Suprapubic skin (tissue), 4 donors: ENCODE measurements around the gene CLEC4C. TPM values are rescaled to one million over a fixed set of nuclear protein-coding genes. Genes with fewer than 3 reads are reported as not detected.

Experiments used
- DNase-seq, 2 donors: peaks; one replicate each; pipeline ENCODE4 v3.0.0-alpha.2; 2019; ENCODE audit warnings: low spot score in 2 of 2
- H3K27ac ChIP-seq: fragments of 200-600 bp; sonication (generic); one replicate; pipeline ENCODE4 v1.5.1; 2019
- H3K27me3 ChIP-seq: fragments of 200-600 bp; sonication (generic); one replicate; pipeline ENCODE4 v1.5.1; 2019
- H3K36me3 ChIP-seq: fragments of 200-600 bp; sonication (generic); one replicate; pipeline ENCODE4 v1.5.1; 2019
- H3K4me1 ChIP-seq: fragments of 200-600 bp; sonication (generic); one replicate; pipeline ENCODE4 v1.5.1; 2019
- H3K4me3 ChIP-seq: fragments of 200-600 bp; sonication (generic); one replicate; pipeline ENCODE4 v1.5.1; 2019; ENCODE audit warnings: mild to moderate bottlenecking
- H3K9me3 ChIP-seq: fragments of 200-600 bp; sonication (generic); one replicate; pipeline ENCODE4 v1.5.1; 2019
- EP300 ChIP-seq: sonication (generic); formaldehyde crosslinking; IDR thresholded peaks from one replicate; pipeline ENCODE4 v1.6.1; 2017; ENCODE audit warnings: antibody characterized with exemption
- POLR2A ChIP-seq, 2 donors: fragments of 450-650 bp; IDR thresholded peaks; one replicate each; pipeline ENCODE4 v1.6.1; 2017; ENCODE audit warnings: antibody characterized with exemption in 2 of 2, mild to moderate bottlenecking in 2 of 2, moderate library complexity in 2 of 2
- POLR2AphosphoS5 ChIP-seq, 3 donors: sonication (generic); formaldehyde crosslinking; IDR thresholded peaks; one replicate each; pipeline ENCODE4 v1.6.1; 2017; ENCODE audit warnings: antibody characterized with exemption in 3 of 3
- WGBS: methylation state at CpG from one replicate; pipeline ENCODE4 v1.1.5; 2018; 5-methylcytosine and 5-hydroxymethylcytosine counted together
- total RNA-seq, 4 donors: library from RNA; depleted of rRNA; stranded (reverse); fragments of >200 nt; gene quantifications; one replicate each; pipeline ENCODE4 v1.1.0, GENCODE V29; 2016
- TF ChIP-seq, protein P1 (sequence below), 2 donors: fragments of 200-600 bp in 1 of 2; fragments of 450-650 bp in 1 of 2; sonication (generic) in 1 of 2; IDR thresholded peaks; one replicate each; pipeline ENCODE4 v1.5.1; 2016 to 2019; ENCODE audit warnings: antibody characterized with exemption in 2 of 2, mild to moderate bottlenecking in 1 of 2, moderate library complexity in 1 of 2

Gene CLEC4C
- total RNA-seq, 4 donors from 2014 or later = not detected

DNA sequence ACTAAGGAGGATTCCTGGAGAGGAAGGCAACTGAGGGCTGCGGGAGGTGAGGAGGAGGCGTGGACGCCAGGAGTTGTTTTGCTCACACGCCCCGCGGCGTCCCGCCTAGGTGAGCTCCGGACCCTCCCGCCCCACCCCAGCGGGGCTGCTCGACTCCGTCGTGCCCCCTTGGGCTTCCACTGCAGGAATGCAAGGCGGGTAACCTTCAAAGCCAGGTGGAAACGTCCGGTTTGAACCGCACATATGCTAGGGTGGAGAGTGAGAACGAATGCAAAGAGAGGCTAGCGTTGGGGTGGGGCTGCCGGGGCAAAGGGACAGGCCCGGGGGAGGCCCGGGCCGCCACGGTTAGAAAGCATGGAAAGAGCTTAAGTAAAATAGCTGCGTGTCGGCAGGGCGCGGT, 41.3 kb downstream of the CLEC4C start:
- DNase-seq = no peak
- H3K27ac ChIP-seq = no peak overlapping the region
- H3K4me1 ChIP-seq = no peaks in the 10 kb centered on the region
- 89% methylated on average over 29 of the region's 29 CpGs for WGBS
- H3K9me3 ChIP-seq = no peaks in the 10 kb centered on the region
- H3K4me3 ChIP-seq = no peak overlapping the region
- no peaks in the 10 kb centered on the region for H3K27me3 ChIP-seq
- no peaks in the 10 kb centered on the region for H3K36me3 ChIP-seq
- TF ChIP-seq POLR2AphosphoS5 (IDR thresholded peaks at IDR 0.05) (no peak), EP300 (no peak), POLR2A (IDR thresholded peaks at IDR 0.05) (no peak)
- TF ChIP-seq, protein P1, sequence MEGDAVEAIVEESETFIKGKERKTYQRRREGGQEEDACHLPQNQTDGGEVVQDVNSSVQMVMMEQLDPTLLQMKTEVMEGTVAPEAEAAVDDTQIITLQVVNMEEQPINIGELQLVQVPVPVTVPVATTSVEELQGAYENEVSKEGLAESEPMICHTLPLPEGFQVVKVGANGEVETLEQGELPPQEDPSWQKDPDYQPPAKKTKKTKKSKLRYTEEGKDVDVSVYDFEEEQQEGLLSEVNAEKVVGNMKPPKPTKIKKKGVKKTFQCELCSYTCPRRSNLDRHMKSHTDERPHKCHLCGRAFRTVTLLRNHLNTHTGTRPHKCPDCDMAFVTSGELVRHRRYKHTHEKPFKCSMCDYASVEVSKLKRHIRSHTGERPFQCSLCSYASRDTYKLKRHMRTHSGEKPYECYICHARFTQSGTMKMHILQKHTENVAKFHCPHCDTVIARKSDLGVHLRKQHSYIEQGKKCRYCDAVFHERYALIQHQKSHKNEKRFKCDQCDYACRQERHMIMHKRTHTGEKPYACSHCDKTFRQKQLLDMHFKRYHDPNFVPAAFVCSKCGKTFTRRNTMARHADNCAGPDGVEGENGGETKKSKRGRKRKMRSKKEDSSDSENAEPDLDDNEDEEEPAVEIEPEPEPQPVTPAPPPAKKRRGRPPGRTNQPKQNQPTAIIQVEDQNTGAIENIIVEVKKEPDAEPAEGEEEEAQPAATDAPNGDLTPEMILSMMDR (IDR thresholded peaks at IDR 0.05) = no peak

DNA sequence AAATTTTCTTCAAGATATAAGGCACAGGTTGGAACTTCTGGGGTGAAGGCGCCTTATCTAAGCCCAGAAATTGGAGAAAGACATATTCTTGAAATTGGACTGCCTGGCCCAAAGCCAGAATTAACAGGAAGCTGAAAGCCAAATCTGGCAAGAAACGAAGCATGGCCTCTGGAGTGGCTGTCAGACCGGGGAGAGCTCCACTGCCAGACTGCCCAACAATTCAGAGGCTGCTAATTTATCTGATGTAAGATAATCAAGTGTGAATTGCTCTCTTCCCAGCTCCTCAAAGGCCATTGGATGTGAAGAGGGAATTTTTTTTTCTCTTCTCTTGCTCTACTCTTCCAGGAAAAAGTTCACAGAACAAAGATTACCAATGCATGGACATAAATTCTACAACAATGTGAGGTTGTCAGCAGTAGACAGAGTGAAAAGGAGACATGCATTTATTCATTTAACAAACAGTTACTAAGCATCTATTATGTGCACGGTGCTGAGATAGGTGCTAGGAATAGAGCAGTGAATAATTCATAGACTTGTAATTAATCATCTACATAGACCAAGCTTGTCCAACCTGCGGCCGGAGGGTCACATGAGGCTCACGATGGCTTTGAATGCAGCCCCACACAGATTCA, 51.5 kb downstream of the CLEC4C start, which contains the start of gene GDF3:
Gene GDF3 (minus strand): TSS at position 210 of the 632 bp plus-strand sequence. CDS start 47 bp downstream, at position 163.
- no peak within 1 kb of the TSS for H3K4me3 ChIP-seq
- no peaks in the 10 kb centered on the region for H3K9me3 ChIP-seq

DNA sequence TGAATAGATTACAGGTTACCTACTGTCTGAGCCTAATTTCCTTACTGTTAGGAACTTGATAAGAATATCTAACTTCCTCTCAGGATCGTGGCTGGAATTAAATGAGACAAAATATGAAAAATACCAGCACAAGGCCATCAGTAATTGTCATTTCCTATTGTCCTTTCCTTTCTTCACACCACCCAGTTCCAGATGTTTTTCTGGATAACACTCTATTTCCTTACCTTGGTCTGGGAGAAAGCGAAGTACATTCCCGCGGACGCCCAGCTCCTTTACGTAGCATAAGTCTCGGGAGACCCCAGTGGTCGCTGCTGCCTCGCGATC, 52.0 kb downstream of the CLEC4C start:
- DNase-seq = no peak
- H3K27ac ChIP-seq = no peak overlapping the region
- TF ChIP-seq POLR2A (IDR thresholded peaks at IDR 0.05) (no peak), EP300 (no peak), POLR2AphosphoS5 (IDR thresholded peaks at IDR 0.05) (no peak)
- TF ChIP-seq, protein P1 (IDR thresholded peaks at IDR 0.05) = no peak
- no peaks in the 10 kb centered on the region for H3K9me3 ChIP-seq
- H3K4me3 ChIP-seq = no peak overlapping the region
- no peaks in the 10 kb centered on the region for H3K4me1 ChIP-seq
- WGBS = 33% methylated on average over 10 of the region's 10 CpGs
- H3K36me3 ChIP-seq = no peaks in the 10 kb centered on the region
- no peaks in the 10 kb centered on the region for H3K27me3 ChIP-seq

More for the DNA sequence above, 51.5 kb downstream of the CLEC4C start, which contains the start of gene GDF3:
- DNase-seq = no peak
- Histone ChIP-seq H3K36me3 (no peaks in the 10 kb centered on the region), H3K4me1 (no peaks in the 10 kb centered on the region), H3K27ac (no peak within 1 kb of the TSS), H3K27me3 (no peaks in the 10 kb centered on the region)
- no peak for TF ChIP-seq EP300
- no peak for TF ChIP-seq POLR2A (IDR thresholded peaks at IDR 0.05)
- no peak for TF ChIP-seq POLR2AphosphoS5 (IDR thresholded peaks at IDR 0.05)
- TF ChIP-seq, protein P1 (IDR thresholded peaks at IDR 0.05) = no peak
- 45% methylated on average over 7 of the region's 7 CpGs for WGBS

DNA sequence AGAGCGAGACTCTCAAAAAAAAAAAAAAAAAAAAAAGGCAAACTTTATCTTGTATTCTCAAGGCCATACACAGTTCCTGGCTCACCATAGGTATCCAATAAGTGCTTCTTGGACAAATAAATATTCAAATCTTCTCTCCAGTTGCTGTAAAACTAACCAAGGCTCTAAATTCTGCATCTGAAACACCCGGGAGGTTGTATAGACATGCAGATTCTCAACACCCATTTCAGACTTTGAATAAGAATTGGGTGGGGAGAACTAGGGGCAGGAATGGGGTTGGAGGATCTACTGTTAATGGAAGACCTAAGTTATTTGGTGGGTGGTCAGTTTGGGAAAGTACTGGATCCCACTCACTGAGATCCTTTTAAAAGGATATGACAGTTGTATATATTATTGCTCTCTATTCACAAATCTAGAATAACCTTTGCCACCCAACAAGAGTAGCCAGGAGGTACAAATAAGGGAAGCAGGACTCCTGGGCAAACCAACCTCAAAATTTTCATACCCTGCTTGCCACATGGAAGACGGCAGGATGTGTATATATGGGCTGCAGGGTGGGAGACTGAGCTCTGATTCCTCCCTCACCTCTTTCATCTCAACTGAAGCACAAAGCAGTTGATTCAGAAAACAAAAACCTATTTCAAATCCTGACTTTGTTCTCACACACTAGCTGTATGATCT, 52.5 kb downstream of the CLEC4C start:
- H3K9me3 ChIP-seq = no peaks in the 10 kb centered on the region
- DNase-seq = no peak
- H3K27me3 ChIP-seq = no peaks in the 10 kb centered on the region
- no peak overlapping the region for H3K4me3 ChIP-seq
- 72% methylated on average over 3 of the region's 3 CpGs for WGBS
- TF ChIP-seq POLR2AphosphoS5 (IDR thresholded peaks at IDR 0.05) (no peak), EP300 (no peak)
- TF ChIP-seq, protein P1 (IDR thresholded peaks at IDR 0.05) = no peak
- H3K36me3 ChIP-seq = no peaks in the 10 kb centered on the region
- H3K27ac ChIP-seq = no peak overlapping the region
- H3K4me1 ChIP-seq = no peaks in the 10 kb centered on the region

DNA sequence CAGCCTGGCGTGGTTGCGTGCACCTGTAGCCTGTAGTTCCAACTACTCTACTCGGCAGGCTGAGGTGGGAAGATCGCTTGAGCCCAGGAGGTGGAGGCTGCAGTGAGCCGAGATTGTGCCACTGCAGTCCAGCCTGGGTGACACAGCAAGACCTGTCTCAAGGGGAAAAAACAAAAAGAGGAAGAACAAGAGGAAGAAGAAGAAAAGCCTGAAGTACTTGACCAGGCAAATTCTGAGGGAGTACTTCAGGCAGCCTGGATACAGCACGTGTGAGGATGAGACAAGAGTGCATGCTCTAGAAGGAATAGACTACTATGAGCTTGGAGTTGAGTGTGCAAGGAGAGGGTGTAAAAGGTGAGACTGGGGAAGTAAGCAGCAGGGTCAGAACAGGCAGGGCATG, 53.4 kb downstream of the CLEC4C start:
- Histone ChIP-seq H3K27ac (no peak overlapping the region), H3K4me1 (no peaks in the 10 kb centered on the region), H3K9me3 (no peaks in the 10 kb centered on the region), H3K27me3 (no peaks in the 10 kb centered on the region), H3K4me3 (no peak overlapping the region), H3K36me3 (no peaks in the 10 kb centered on the region)
- 75% methylated on average over 6 of the region's 6 CpGs for WGBS
- no peak for DNase-seq
- TF ChIP-seq POLR2A (IDR thresholded peaks at IDR 0.05) (no peak), POLR2AphosphoS5 (IDR thresholded peaks at IDR 0.05) (no peak), EP300 (no peak)
- TF ChIP-seq, protein P1 (IDR thresholded peaks at IDR 0.05) = no peak
